Upper lobe of left lung (tissue), 4 donors: ENCODE results near the gene MEP1B.

Source experiments
- CTCF ChIP-seq, 6 experiments: fragments of 450-650 bp in 4 of 6; fragments of 200-600 bp in 2 of 6; sonication (generic) in 2 of 6; IDR thresholded peaks; one replicate each; pipeline ENCODE4 v1.5.1; 2016 to 2019; ENCODE audit warnings: antibody characterized with exemption in 6 of 6
- EP300 ChIP-seq, 4 donors: sonication (generic); formaldehyde crosslinking; IDR thresholded peaks; one replicate each; pipeline ENCODE4 v1.5.1; 2017; ENCODE audit warnings: antibody characterized with exemption in 4 of 4, control low read depth in 2 of 4
- POLR2A ChIP-seq, 4 donors: fragments of 450-650 bp; IDR thresholded peaks; one replicate each; pipeline ENCODE4 v1.5.1; 2016 to 2017; ENCODE audit warnings: antibody characterized with exemption in 4 of 4, mild to moderate bottlenecking in 2 of 4
- POLR2AphosphoS5 ChIP-seq, 2 donors: sonication (generic); formaldehyde crosslinking; IDR thresholded peaks; one replicate each; pipeline ENCODE4 v1.5.1; 2017; ENCODE audit warnings: antibody characterized with exemption in 2 of 2

- TF ChIP-seq EP300 (IDR thresholded peaks at IDR 0.05) (no peak), CTCF (IDR thresholded peaks at IDR 0.05) (no peak), POLR2A (IDR thresholded peaks at IDR 0.05) (no peak), POLR2AphosphoS5 (IDR thresholded peaks at IDR 0.05) (no peak)
These were observed 48.9 kb downstream of the MEP1B start for GRCh38 chr18:32238635-32239268.
